NCI-H2107 treated with DMSO at 0.1 percent for 48 hours (cell line): Measurements from ENCODE around the gene PODN.

Experiments used
- DNase-seq: peaks from one replicate; lab custom pipeline; 2025; ENCODE audit not compliant: unreplicated experiment; lab: John Stamatoyannopoulos, UW

The PODN gene

GRCh38 chr1:53074313-53075154 is 12.5 kb downstream of the PODN start:
- DNase-seq = no peak

- no peak for DNase-seq
These were observed 13.2 kb downstream of the PODN start for GRCh38 chr1:53075206-53075605.

- no peak for DNase-seq
These were observed 13.7 kb downstream of the PODN start for GRCh38 chr1:53075761-53076163.

- DNase-seq = no peak
These were observed 14.2 kb downstream of the PODN start for GRCh38 chr1:53076165-53076564.

GRCh38 chr1:53076721-53077598 is 14.9 kb downstream of the PODN start:
- DNase-seq = no peak

- no peak for DNase-seq
These were observed 15.6 kb downstream of the PODN start for GRCh38 chr1:53077599-53077965.

GRCh38 chr1:53078333-53079101 is 16.5 kb downstream of the PODN start:
- no peak for DNase-seq

GRCh38 chr1:53079251-53079650 is 17.2 kb downstream of the PODN start:
- no peak for DNase-seq

- no peak for DNase-seq
These were observed 18.0 kb downstream of the PODN start for GRCh38 chr1:53080041-53080440.

GRCh38 chr1:53080769-53081168 is 18.8 kb downstream of the PODN start:
- no peak for DNase-seq

GRCh38 chr1:53081384-53082066 is 19.5 kb downstream of the PODN start:
- no peak for DNase-seq

- DNase-seq = no peak
These were observed 20.9 kb downstream of the PODN start for GRCh38 chr1:53082826-53083455.

- DNase-seq = no peak
These were observed 21.9 kb downstream of the PODN start for GRCh38 chr1:53083636-53084588.

GRCh38 chr1:53084589-53084971 is 22.6 kb downstream of the PODN start:
- no peak for DNase-seq

GRCh38 chr1:53085405-53085804 is 23.4 kb downstream of the PODN start:
- DNase-seq = no peak

GRCh38 chr1:53086491-53087070 is 24.6 kb downstream of the PODN start:
- DNase-seq = no peak

- DNase-seq = no peak
These were observed 25.6 kb downstream of the PODN start for GRCh38 chr1:53087332-53088285.
